ENCODE data around the gene SLC48A1.

SLC48A1 gene

DNA sequence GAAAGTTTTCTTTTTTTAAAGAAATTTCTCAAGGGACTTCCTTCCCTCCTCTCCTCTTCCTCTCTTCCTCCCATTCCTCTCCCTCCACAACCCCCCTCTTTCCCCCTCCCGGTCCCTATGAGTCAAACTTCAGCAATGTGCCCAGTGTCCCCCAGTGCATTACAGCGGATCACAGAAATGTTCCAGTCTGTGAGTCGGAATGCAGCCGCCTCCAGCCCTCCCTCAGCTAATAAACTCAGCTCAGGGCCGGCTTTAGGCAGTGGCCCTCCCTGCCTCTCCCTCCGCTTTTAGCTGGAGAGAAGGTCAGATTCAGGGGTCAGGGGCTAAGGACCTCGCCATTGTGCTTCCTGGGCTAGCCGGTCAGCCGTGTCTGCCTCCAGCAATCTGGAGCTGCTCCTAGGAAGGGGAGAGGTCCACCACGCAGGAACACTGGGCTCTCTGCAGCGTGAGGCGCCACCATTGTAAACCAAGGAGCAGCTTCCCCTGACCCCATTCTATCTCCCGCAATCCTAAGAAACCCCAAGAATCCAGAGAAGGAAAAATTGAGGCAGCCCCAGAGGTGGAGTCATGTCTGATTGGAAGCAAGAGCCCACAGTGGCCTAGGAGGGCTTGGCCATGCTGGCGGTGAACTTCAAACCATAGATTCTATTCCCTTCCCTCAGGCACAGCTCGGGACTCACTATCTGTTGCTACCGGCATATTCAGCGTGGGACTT, 47.8 kb downstream of the SLC48A1 start (continued):
- TF ChIP-seq, protein P1, sequence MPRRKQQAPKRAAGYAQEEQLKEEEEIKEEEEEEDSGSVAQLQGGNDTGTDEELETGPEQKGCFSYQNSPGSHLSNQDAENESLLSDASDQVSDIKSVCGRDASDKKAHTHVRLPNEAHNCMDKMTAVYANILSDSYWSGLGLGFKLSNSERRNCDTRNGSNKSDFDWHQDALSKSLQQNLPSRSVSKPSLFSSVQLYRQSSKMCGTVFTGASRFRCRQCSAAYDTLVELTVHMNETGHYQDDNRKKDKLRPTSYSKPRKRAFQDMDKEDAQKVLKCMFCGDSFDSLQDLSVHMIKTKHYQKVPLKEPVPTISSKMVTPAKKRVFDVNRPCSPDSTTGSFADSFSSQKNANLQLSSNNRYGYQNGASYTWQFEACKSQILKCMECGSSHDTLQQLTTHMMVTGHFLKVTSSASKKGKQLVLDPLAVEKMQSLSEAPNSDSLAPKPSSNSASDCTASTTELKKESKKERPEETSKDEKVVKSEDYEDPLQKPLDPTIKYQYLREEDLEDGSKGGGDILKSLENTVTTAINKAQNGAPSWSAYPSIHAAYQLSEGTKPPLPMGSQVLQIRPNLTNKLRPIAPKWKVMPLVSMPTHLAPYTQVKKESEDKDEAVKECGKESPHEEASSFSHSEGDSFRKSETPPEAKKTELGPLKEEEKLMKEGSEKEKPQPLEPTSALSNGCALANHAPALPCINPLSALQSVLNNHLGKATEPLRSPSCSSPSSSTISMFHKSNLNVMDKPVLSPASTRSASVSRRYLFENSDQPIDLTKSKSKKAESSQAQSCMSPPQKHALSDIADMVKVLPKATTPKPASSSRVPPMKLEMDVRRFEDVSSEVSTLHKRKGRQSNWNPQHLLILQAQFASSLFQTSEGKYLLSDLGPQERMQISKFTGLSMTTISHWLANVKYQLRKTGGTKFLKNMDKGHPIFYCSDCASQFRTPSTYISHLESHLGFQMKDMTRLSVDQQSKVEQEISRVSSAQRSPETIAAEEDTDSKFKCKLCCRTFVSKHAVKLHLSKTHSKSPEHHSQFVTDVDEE (CRISPR knock-in tag; IDR thresholded peaks at IDR 0.05): no peak
- TF ChIP-seq ZNF70 (CRISPR knock-in tag; IDR thresholded peaks at IDR 0.05): 0 out of 2 replicates have a peak, but pooled peaks have one; percentile 22
- TF ChIP-seq, protein P2, sequence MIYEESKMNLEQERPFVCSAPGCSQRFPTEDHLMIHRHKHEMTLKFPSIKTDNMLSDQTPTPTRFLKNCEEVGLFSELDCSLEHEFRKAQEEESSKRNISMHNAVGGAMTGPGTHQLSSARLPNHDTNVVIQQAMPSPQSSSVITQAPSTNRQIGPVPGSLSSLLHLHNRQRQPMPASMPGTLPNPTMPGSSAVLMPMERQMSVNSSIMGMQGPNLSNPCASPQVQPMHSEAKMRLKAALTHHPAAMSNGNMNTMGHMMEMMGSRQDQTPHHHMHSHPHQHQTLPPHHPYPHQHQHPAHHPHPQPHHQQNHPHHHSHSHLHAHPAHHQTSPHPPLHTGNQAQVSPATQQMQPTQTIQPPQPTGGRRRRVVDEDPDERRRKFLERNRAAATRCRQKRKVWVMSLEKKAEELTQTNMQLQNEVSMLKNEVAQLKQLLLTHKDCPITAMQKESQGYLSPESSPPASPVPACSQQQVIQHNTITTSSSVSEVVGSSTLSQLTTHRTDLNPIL (CRISPR knock-in tag; IDR thresholded peaks at IDR 0.05; ENCODE audit: low read depth): 0 out of 2 replicates have a peak, but pooled peaks have one; percentile 45

DNA sequence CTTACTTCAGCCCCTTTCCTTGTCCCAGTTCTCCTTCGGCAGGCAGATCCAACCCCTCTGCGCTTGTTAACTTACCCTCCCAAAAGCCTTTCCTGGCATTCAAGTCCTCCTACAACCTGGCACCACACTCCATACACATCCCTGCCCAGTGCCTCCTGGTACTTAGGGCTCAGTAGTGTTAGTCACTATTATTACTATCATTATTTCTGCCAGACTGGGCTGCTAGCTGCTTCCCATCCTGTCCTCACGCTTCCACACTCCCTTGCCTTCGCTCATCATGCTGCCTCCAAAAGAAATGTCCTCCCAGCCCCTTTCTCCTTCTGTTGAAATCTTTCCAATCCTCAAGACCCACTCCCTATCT, 48.3 kb downstream of the SLC48A1 start:
- no peak for ATAC-seq
- TF ChIP-seq ISL1 (CRISPR knock-in tag; IDR thresholded peaks at IDR 0.05): no peak
- no peak for TF ChIP-seq OSR1 (CRISPR knock-in tag; IDR thresholded peaks at IDR 0.05)
- TF ChIP-seq ZNF70 (CRISPR knock-in tag; IDR thresholded peaks at IDR 0.05): no peak
- no peak for TF ChIP-seq TCF4 (CRISPR knock-in tag; IDR thresholded peaks at IDR 0.05; ENCODE audit: borderline replicate concordance)
- no peak for TF ChIP-seq ZFP3 (CRISPR knock-in tag; IDR thresholded peaks at IDR 0.05)
- TF ChIP-seq GLIS3 (CRISPR knock-in tag; IDR thresholded peaks at IDR 0.05): no peak
- no peak for TF ChIP-seq BACH2 (CRISPR knock-in tag; IDR thresholded peaks at IDR 0.05; ENCODE audit: borderline replicate concordance)

DNA sequence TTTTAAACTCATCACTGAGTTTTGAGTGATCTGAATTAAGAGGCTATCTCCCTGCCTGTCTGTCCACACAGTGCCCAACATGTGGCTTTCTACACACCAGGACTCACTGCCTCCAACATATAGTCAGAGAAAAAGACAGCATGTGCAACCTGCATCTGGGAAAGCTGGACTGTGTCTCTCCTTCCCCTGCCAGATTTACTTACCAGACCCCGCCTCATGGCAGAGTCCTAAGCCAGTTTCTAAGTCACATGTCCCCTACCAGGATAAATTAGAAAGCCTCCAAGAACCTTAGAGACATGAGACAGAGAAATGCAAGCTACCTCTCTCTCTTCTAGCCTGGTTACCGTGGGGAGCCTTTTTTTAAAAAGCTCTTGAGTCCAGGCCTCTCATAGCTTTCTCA, 49.4 kb downstream of the SLC48A1 start:
- TF ChIP-seq ESRRG (CRISPR knock-in tag; IDR thresholded peaks at IDR 0.05): no peak
- no peak for TF ChIP-seq BACH2 (CRISPR knock-in tag; IDR thresholded peaks at IDR 0.05; ENCODE audit: borderline replicate concordance)
- TF ChIP-seq, protein P1 (CRISPR knock-in tag; IDR thresholded peaks at IDR 0.05): no peak
- TF ChIP-seq, protein P3, sequence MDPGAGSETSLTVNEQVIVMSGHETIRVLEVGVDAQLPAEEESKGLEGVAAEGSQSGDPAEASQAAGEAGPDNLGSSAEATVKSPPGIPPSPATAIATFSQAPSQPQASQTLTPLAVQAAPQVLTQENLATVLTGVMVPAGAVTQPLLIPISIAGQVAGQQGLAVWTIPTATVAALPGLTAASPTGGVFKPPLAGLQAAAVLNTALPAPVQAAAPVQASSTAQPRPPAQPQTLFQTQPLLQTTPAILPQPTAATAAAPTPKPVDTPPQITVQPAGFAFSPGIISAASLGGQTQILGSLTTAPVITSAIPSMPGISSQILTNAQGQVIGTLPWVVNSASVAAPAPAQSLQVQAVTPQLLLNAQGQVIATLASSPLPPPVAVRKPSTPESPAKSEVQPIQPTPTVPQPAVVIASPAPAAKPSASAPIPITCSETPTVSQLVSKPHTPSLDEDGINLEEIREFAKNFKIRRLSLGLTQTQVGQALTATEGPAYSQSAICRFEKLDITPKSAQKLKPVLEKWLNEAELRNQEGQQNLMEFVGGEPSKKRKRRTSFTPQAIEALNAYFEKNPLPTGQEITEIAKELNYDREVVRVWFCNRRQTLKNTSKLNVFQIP (CRISPR knock-in tag; IDR thresholded peaks at IDR 0.05; ENCODE audit: borderline replicate concordance, low read depth): no peak
- TF ChIP-seq ZNF8 (CRISPR knock-in tag; IDR thresholded peaks at IDR 0.05): no peak
- no peak for TF ChIP-seq ZFP30 (CRISPR knock-in tag; IDR thresholded peaks at IDR 0.05)
- no peak for ATAC-seq

DNA sequence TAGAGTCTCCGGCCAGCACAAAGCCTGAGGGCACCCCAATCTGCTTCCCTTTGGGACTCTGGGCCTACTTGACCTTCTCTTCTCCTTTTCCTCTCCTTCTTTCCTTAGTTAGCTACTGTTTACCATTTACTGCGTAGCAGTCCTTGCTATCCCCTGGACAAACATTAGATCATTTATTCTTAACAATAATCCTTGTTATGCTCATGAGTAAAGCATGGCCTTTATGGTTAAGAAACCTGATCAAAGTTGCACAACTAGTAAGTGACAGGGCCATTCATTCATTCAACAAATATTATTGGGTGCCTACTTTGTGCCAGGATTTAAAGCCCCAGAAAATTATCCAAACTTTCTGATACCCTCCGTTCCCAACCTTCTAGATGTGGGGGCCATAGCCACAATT, 49.8 kb downstream of the SLC48A1 start:
- TF ChIP-seq BACH2 (CRISPR knock-in tag; IDR thresholded peaks at IDR 0.05; ENCODE audit: borderline replicate concordance): no peak
- TF ChIP-seq, protein P2 (CRISPR knock-in tag; IDR thresholded peaks at IDR 0.05; ENCODE audit: low read depth): no peak
- TF ChIP-seq ZC3H10 (CRISPR knock-in tag; IDR thresholded peaks at IDR 0.05): no peak
- no peak for TF ChIP-seq ESRRG (CRISPR knock-in tag; IDR thresholded peaks at IDR 0.05)
- no peak for ATAC-seq

Data from SK-N-SH treated with all-trans-retinoic acid at 6 μM for 48 hours (cell line).